PC-9 (cell line): Measurements from ENCODE around the gene ATL2. TPM values are rescaled to one million over a fixed set of nuclear protein-coding genes. Genes with fewer than 3 reads are reported as not detected.
A peak's percentile ranks its signal among the peaks of the same experiment; 100 is the strongest.

ENCODE experiments used
- BruUV-seq: library from RNA; stranded (reverse); fragments of 400-500 nt; replicated peaks from 2 replicates; lab custom pipeline; 2021; lab: Mats Ljungman, UMichigan
- CTCF ChIA-PET: fragments of 300-600 bp; sonication (Branson Sonifier 250); formaldehyde crosslinking; loops from one replicate; lab custom pipeline; 2022; ENCODE audit warnings: antibody characterized with exemption; lab: Charles Lee
- POLR2A ChIA-PET: fragments of 300-600 bp; sonication (Branson Sonifier 250); formaldehyde crosslinking; loops from one replicate; lab custom pipeline; 2022; ENCODE audit warnings: antibody characterized with exemption; ENCODE audit not compliant: unreplicated experiment; lab: Charles Lee
- DNase-seq, 2 experiments: peaks; one replicate each; pipeline versions ENCODE4 v3.0.0 to v3.0.0-alpha.2; 2015 to 2022; ENCODE audit warnings: mixed read lengths in 1 of 2
- H2AFZ ChIP-seq: fragments of 200-600 bp; sonication (generic); 2 replicates; pipeline ENCODE4 v1.8.1; 2017; ENCODE audit warnings: antibody characterized with exemption
- H3F3A ChIP-seq: fragments of 200-600 bp; sonication (generic); 2 replicates; pipeline ENCODE4 v1.8.1; 2017; ENCODE audit warnings: antibody characterized with exemption, mild to moderate bottlenecking, low read depth; ENCODE audit not compliant: insufficient read depth
- H3K27ac ChIP-seq: fragments of 200-600 bp; sonication (generic); 2 replicates; pipeline ENCODE4 v1.6.1; 2016; ENCODE audit warnings: mixed run types
- H3K27me3 ChIP-seq: fragments of 200-600 bp; sonication (generic); 2 replicates; pipeline ENCODE4 v1.6.1; 2016; ENCODE audit warnings: low read depth, mixed run types; ENCODE audit not compliant: insufficient read depth
- H3K36me3 ChIP-seq: fragments of 200-600 bp; sonication (generic); 2 replicates; pipeline ENCODE4 v1.6.1; 2016; ENCODE audit warnings: low read depth, mixed run types
- H3K4me1 ChIP-seq: fragments of 200-600 bp; sonication (generic); replicated peaks from 2 replicates; pipeline ENCODE4 v1.6.1; 2016; ENCODE audit warnings: mixed run types; ENCODE audit not compliant: insufficient read depth
- H3K4me2 ChIP-seq: fragments of 200-600 bp; sonication (generic); 2 replicates; pipeline ENCODE4 v1.6.1; 2017; ENCODE audit warnings: mixed run types
- H3K4me3 ChIP-seq: fragments of 200-600 bp; sonication (generic); 2 replicates; pipeline ENCODE4 v1.6.1; 2016; ENCODE audit warnings: mixed run types
- H3K79me2 ChIP-seq: fragments of 200-600 bp; sonication (generic); 2 replicates; pipeline ENCODE4 v1.6.1; 2017; ENCODE audit warnings: low read depth, mixed run types
- H3K9me2 ChIP-seq: fragments of 200-600 bp; sonication (generic); 2 replicates; pipeline ENCODE4 v1.8.1; 2017; ENCODE audit warnings: mild to moderate bottlenecking; ENCODE audit not compliant: insufficient read depth
- H3K9me3 ChIP-seq: fragments of 200-600 bp; sonication (generic); 2 replicates; pipeline ENCODE4 v1.8.1; 2016; ENCODE audit warnings: low read depth; ENCODE audit not compliant: insufficient read depth
- H4K20me1 ChIP-seq: fragments of 200-600 bp; sonication (generic); 2 replicates; pipeline ENCODE4 v1.8.1; 2017; ENCODE audit not compliant: insufficient read depth
- CTCF ChIP-seq: fragments of 200-600 bp; sonication (generic); conservative IDR thresholded peaks from 2 replicates; pipeline ENCODE4 v1.6.1; 2017; ENCODE audit warnings: mixed run types, antibody characterized with exemption, mild to moderate bottlenecking, moderate library complexity
- EZH2 ChIP-seq: fragments of 200-600 bp; sonication (generic); IDR thresholded peaks from 2 replicates; pipeline ENCODE4 v1.8.0; 2017; ENCODE audit warnings: antibody characterized with exemption, low read depth
- intact Hi-C: fragments of 100-400 bp; cut with micrococcal nuclease; formaldehyde crosslinking; loops from one replicate; pipeline ENCODE4 v1.10.0; 2022; ENCODE audit not compliant: unreplicated experiment
- total RNA-seq: library from RNA; stranded (reverse); gene quantifications from 2 replicates; pipeline ENCODE4 v1.2.3, GENCODE V29; 2021

Gene ATL2
- total RNA-seq, 1 experiment from 2014 or later = 66.4 TPM

GRCh38 chr2:38394903-38395341 lies 17.8 kb upstream of the ATL2 start:
- DNase-seq = peak; percentile 37 to 96
- peak overlapping the region; percentile 43 for H3K4me2 ChIP-seq
- intact Hi-C loops = loop anchor here (5.0 kb wide), 1 partner anchor 42 kb away; no protein-coding TSS in a partner anchor
- H3K27me3 ChIP-seq = no peaks in the 10 kb centered on the region
- peak overlapping the region; percentile 49 for H2AFZ ChIP-seq
- no peaks in the 10 kb centered on the region for H3K9me2 ChIP-seq
- peaks cover 33% of the 10 kb centered on the region for H3K4me1 ChIP-seq
- peaks cover 31% of the 10 kb centered on the region for H3F3A ChIP-seq
- H4K20me1 ChIP-seq = no peaks in the 10 kb centered on the region
- H3K27ac ChIP-seq = peak overlapping the region; percentile 81
- BruUV-seq = no TSS peak
- H3K36me3 ChIP-seq = no peaks in the 10 kb centered on the region
- TF ChIP-seq EZH2 = no peak
- TF ChIP-seq CTCF = no peak
- ChIA-PET CTCF (no interaction called here), POLR2A (interaction anchor here (0.6 kb wide), 1 partner anchor 72 kb away, joined by 7 read pairs; no protein-coding TSS in a partner anchor)
- H3K79me2 ChIP-seq = no peaks in the 10 kb centered on the region
- H3K9me3 ChIP-seq = no peaks in the 10 kb centered on the region
- no peak overlapping the region; the same call in 1 of the 2 replicates for H3K4me3 ChIP-seq

- Histone ChIP-seq H3K9me2 (no peaks in the 10 kb centered on the region), H3K9me3 (no peaks in the 10 kb centered on the region), H3K4me1 (peaks cover 33% of the 10 kb centered on the region), H3K36me3 (no peaks in the 10 kb centered on the region), H3K4me2 (peak overlapping the region; percentile 43; the same call in 1 of the 2 replicates), H4K20me1 (no peaks in the 10 kb centered on the region), H2AFZ (no peak overlapping the region), H3K27me3 (no peaks in the 10 kb centered on the region), H3K4me3 (no peak overlapping the region), H3F3A (peaks cover 31% of the 10 kb centered on the region), H3K79me2 (no peaks in the 10 kb centered on the region), H3K27ac (peak overlapping the region; percentile 81)
- ChIA-PET CTCF (no interaction called here), POLR2A (no interaction called here)
- DNase-seq = no peak
- intact Hi-C loops = no loop called here
- TF ChIP-seq CTCF (no peak), EZH2 (no peak)
- no TSS peak for BruUV-seq
Measured at GRCh38 chr2:38394041-38394440, 17.0 kb upstream of the ATL2 start.

- DNase-seq = no peak
- Histone ChIP-seq H2AFZ (no peak overlapping the region), H3K27ac (no peak overlapping the region), H3K4me2 (no peak overlapping the region), H3K4me1 (peaks cover 24% of the 10 kb centered on the region), H3K9me2 (no peaks in the 10 kb centered on the region), H3K9me3 (no peaks in the 10 kb centered on the region), H3K4me3 (no peak overlapping the region), H4K20me1 (no peaks in the 10 kb centered on the region), H3K36me3 (no peaks in the 10 kb centered on the region), H3K27me3 (no peaks in the 10 kb centered on the region), H3K79me2 (no peaks in the 10 kb centered on the region), H3F3A (peaks cover 21% of the 10 kb centered on the region)
- no TSS peak for BruUV-seq
- intact Hi-C loops = no loop called here
- POLR2A ChIA-PET = no interaction called here
- no peak for TF ChIP-seq CTCF
- TF ChIP-seq EZH2 = no peak
- CTCF ChIA-PET = no interaction called here
Measured at GRCh38 chr2:38390947-38391346, 13.9 kb upstream of the ATL2 start.
